OCI-LY7 (cell line): ENCODE results near the gene DHX34.

Experiments used
- CTCF ChIP-seq: fragments of 200-600 bp; sonication (generic); conservative IDR thresholded peaks from 2 replicates; pipeline ENCODE4 v1.5.1; 2014; ENCODE audit warnings: mild to moderate bottlenecking, antibody characterized with exemption, low read length, moderate library complexity, mixed read lengths
- EZH2phosphoT487 ChIP-seq: fragments of 200-600 bp; sonication (generic); IDR thresholded peaks from 2 replicates; pipeline ENCODE4 v1.6.1; 2018; ENCODE audit warnings: low read depth, borderline replicate concordance, mild to moderate bottlenecking, mixed run types, antibody characterized with exemption, low read length, moderate library complexity, mixed read lengths

DNA sequence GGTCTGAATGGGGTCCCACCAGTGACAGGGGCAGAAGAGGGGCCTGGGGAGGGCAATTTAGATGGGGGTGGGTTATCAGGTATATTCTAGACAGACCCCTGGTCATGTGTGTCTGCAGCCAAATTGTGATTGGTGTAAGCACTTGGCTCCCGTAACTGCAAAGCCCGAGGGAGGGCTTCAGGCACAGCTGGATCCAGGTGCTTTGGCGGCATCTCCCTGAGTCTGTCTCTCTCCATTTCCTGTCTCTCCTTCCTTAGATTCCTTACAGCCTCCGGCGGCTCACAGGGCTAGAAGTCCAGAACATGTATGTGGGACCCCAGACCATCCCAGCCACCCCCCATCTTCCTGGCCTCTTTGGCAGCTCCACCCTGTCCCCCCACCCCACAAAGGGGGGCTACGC is 31.4 kb downstream of the DHX34 start:
- TF ChIP-seq CTCF = no peak
- no peak for TF ChIP-seq EZH2phosphoT487
